Activated naive CD4-positive, alpha-beta T cell treated with anti-CD3 and anti-CD28 coated beads, Interleukin-2, amount 50 U/mL, for 72 hours (primary cell): ENCODE measurements around the gene ACLY. TPM values are rescaled to one million over a fixed set of nuclear protein-coding genes. Genes with fewer than 3 reads are reported as not detected.
"Not testable (repeated sequence)": the region's sequence is repeated elsewhere in the genome, so short reads cannot be mapped to it uniquely, and the experiment has no call there.

Source experiments
- ATAC-seq, 2 donors: fragments of 150-1000 bp; cut with Tn5 transposase; 2 replicates each; pipeline ENCODE4 v1.10.0; 2021; ENCODE audit warnings: mild to moderate bottlenecking in 2 of 2, moderate library complexity in 2 of 2
- DNase-seq, 2 donors: peaks; one replicate each; pipeline ENCODE4 v3.0.0; 2021 to 2022; ENCODE audit warnings: low spot score in 2 of 2
- H3K27ac Mint-ChIP-seq, 2 donors: one replicate each; pipeline ENCODE4 v1.8.0; 2022; ENCODE audit warnings: mild to moderate bottlenecking in 2 of 2, mixed read lengths in 2 of 2
- H3K36me3 Mint-ChIP-seq, 2 donors: one replicate each; pipeline ENCODE4 v1.8.0; 2022; ENCODE audit warnings: mixed read lengths in 2 of 2
- H3K9me3 Mint-ChIP-seq, 2 donors: one replicate each; pipeline ENCODE4 v1.8.0; 2022; ENCODE audit warnings: mixed read lengths in 2 of 2
- total RNA-seq, 2 donors: library from RNA; stranded (reverse); gene quantifications; one replicate each; pipeline ENCODE4 v1.2.3, GENCODE V29; 2022

The ACLY gene
- total RNA-seq, 2 donors from 2014 or later = 140 to 187 TPM

DNA sequence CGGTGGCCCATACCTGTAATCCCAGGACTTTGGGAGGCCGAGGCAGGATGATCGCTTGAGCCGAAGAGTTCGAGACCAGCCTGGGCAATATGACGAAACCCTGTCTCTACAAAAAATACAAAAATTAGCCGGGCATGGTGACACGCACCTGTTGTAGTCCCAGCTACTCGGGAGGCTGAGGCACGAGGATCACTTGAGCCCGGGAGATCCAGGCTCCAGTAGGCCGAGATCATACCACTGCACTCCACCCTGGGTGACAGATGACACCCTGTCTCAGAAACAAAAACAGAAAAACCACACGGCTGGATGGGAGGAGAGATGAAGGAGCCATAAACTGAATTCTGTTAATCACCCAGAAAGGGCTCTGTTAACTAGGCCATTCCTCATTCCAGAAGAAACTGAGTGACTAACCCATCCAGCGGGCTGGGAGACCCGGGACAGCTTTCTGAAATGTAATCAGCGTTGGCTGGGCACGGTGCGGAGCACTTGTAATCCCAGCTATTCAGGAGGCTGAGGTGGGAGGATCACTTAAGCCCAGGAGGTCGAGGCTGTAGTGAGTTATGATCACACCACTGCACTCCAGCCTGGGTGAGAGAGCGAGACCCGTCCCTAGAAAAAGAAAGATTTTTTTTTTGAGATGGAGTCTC, 82.1 kb downstream of the ACLY start:
- Mint-ChIP-seq H3K9me3 (no peaks in the 10 kb centered on the region), H3K36me3 (peaks cover 0 to 6% of the 10 kb centered on the region in 2 donors), H3K27ac (peak overlapping the region in 1 of 2 donors; percentile 52)
- DNase-seq = peak in 1 of 2 donors; percentile 20
- no peak for ATAC-seq

DNA sequence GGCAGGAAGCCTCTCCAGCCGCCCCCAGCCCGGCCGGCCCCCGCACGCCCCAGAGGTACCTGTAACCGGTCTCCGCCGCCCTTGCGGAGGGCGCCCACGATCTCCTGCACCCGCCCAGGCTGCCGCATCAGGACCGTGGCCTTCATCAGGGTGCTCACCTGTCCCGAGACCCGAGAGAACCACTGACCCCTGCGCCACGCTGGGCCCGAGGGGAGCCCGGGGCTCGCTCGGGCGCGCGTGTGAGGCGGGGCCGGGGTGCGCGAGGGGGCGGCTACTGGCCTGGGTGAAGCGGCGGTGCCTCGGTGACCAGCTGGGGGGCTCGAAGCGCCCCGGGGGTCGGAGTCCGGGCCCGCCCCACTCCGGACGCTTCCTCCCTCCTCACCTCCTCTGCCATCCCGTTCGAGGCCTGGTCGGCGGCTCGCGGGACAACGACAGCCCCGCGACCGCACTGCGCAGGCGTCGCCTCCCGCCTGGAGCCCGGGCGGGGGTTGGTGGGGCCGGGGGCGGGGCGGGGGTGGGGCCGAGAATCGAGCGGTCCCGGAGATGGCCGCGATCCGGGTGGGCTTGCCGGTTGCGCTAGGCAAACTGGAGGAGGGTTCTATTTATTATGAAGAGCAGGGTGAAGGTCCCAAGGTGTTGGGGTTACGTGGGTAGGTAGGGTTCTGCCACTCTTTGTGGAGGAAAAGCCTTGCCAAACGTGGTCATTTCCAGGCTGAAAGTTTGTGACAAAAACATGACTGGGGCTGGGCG, 82.8 kb downstream of the ACLY start, which contains the start of gene NT5C3B:
NT5C3B (minus strand) TSS at position 433 of the 750 bp plus-strand sequence; CDS start at position 394, 39 bp downstream.
- peak; percentile 86 to 93 for ATAC-seq

DNA sequence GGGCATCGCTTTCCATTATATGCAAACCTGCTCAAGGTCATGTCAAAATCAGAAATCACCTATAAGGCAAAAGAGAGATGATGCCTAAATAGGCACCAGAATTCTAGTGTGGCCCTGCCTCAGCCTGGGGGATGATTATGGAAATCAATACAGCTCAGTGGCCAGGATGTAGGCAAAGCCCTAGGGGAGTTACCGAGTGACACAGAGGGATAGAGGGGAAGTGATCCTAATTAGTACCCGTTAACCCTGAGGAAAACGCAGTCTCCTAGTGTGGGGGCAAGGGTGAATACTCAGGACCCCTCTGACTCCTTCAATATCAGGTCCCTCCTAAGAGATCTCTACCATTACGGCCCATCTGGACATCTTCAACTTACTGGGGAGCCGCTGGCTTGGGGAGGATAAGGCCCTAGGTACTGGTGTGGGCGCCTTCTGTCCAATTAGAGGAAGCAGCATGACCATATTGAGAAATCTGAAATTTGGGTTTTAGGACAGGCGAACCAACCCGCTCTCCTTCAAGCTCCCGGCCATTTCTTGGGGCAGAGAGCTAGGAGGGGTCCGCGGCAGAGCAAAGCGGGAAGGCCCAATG, 83.4 kb downstream of the ACLY start:
- H3K9me3 Mint-ChIP-seq = no peaks in the 10 kb centered on the region
- DNase-seq = no peak
- peak; percentile 36 to 53 for ATAC-seq
- H3K27ac Mint-ChIP-seq = peak overlapping the region; percentile 50 to 52
- peaks cover 0 to 6% of the 10 kb centered on the region in 2 donors for H3K36me3 Mint-ChIP-seq

More for the DNA sequence above, 82.8 kb downstream of the ACLY start, which contains the start of gene NT5C3B:
- peak within 1 kb of the TSS; percentile 50 to 52 for H3K27ac Mint-ChIP-seq
- H3K9me3 Mint-ChIP-seq = no peaks in the 10 kb centered on the region
- peak; percentile 64 to 80 for DNase-seq
- H3K36me3 Mint-ChIP-seq = peaks cover 0 to 6% of the 10 kb centered on the region in 2 donors

DNA sequence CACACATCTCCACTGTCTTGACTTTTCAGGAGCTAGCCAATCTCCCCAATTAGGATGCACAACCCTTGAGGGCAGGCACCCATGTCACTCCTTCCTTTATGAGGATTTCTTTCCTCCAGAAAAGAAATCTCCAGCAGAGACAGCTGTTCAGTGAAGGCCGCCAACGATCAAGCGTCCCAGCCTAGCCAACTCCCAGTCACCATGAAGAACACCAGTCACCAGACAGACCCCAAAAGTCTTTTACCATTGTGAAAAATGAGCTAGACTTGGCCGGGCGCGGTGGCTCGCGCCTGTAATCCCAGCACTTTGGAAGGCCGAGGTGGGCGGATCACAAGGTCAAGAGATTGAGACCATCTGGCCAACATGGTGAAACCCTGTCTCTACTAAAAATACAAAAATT, 88.8 kb downstream of the ACLY start:
- H3K36me3 Mint-ChIP-seq, ATAC-seq, H3K9me3 Mint-ChIP-seq: not testable (repeated sequence)
- peak overlapping the region in 1 of 2 donors; percentile 13 for H3K27ac Mint-ChIP-seq
- DNase-seq = peak in 1 of 2 donors; percentile 2

DNA sequence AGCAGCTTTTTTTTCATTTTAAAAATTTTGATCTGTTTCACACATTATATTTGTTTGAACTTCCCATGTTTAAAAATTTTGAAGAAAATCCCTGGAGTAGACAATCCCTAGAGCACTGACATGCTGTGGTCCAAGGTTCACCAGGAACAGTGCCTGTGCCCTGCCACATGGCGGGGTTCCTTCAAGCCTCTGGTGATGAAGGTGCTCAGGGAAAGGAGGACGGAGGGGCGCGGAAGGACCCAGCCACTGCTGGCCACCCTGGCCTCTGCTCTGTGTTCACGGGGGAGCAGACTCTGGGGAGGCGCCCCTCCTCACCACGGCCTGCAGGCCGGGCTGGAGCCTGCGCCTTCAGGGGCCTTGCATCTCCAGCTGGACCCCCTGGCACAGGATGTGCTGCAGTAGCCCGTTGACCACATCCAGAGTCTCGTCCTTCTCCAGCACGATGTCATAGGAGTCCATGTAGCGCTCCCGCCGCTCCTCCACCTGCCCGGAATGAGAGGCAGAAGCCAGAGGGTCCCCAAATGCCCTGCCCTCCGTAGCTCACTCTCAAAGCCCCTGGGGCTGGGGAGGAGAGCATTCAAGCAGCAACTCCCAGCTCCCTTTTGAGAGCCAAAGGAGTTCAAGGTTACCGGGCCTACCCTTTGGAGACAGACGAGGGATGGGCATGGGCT, 93.4 kb downstream of the ACLY start:
- Mint-ChIP-seq H3K27ac (no peak overlapping the region), H3K9me3 (no peaks in the 10 kb centered on the region), H3K36me3 (no peaks in the 10 kb centered on the region)
- ATAC-seq (no peak), DNase-seq (no peak)

- no peaks in the 10 kb centered on the region for H3K9me3 Mint-ChIP-seq
- ATAC-seq (no peak), DNase-seq (no peak)
- H3K27ac Mint-ChIP-seq = no peak overlapping the region
- no peaks in the 10 kb centered on the region for H3K36me3 Mint-ChIP-seq
These were observed 94.7 kb downstream of the ACLY start for GRCh38 chr17:41824086-41824485.

DNA sequence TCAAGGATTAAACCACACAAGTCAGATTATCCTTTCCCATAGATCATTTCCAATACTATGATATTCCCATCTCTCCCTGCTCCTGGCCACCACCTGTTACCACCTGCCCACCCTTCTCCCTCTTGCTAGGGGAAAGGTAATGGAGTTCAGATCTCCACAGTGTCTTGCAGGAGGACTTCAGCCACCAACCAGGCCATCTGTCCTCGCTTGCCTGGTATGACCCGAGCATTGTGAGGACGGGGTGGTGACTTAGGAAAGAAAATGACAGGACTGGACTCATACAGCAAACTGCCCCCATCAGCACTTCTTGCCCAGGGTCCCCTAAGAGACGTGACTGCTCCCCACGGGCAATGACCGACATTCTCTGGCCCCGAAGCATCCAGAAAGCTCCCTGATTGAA, 95.2 kb downstream of the ACLY start:
- no peak for ATAC-seq
- no peak for DNase-seq
- H3K9me3 Mint-ChIP-seq = no peaks in the 10 kb centered on the region
- H3K27ac Mint-ChIP-seq = peak overlapping the region in 1 of 2 donors; percentile 7
- H3K36me3 Mint-ChIP-seq = no peaks in the 10 kb centered on the region

DNA sequence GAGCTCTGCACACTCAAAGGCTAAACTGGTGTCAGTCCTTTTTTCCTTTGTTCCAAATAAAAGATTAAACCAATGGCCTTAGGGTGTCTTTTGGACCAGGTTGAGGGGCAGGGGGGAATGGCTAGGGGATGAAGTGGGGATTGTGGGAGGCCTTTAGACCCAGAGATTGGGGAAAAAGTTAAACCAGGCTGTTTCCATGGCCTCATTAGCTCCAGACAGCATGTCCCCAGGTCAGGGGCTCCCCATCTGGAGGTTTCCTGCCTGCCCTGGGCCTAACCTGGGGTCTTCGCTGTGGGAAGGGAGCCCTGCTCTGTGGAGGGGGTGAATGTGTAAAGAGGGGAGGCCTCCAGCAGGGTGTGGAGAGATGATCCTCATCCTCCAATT, 95.6 kb downstream of the ACLY start:
- DNase-seq (no peak), ATAC-seq (no peak)
- no peaks in the 10 kb centered on the region for H3K9me3 Mint-ChIP-seq
- H3K36me3 Mint-ChIP-seq = no peaks in the 10 kb centered on the region
- H3K27ac Mint-ChIP-seq = peak overlapping the region; percentile 7 to 16

DNA sequence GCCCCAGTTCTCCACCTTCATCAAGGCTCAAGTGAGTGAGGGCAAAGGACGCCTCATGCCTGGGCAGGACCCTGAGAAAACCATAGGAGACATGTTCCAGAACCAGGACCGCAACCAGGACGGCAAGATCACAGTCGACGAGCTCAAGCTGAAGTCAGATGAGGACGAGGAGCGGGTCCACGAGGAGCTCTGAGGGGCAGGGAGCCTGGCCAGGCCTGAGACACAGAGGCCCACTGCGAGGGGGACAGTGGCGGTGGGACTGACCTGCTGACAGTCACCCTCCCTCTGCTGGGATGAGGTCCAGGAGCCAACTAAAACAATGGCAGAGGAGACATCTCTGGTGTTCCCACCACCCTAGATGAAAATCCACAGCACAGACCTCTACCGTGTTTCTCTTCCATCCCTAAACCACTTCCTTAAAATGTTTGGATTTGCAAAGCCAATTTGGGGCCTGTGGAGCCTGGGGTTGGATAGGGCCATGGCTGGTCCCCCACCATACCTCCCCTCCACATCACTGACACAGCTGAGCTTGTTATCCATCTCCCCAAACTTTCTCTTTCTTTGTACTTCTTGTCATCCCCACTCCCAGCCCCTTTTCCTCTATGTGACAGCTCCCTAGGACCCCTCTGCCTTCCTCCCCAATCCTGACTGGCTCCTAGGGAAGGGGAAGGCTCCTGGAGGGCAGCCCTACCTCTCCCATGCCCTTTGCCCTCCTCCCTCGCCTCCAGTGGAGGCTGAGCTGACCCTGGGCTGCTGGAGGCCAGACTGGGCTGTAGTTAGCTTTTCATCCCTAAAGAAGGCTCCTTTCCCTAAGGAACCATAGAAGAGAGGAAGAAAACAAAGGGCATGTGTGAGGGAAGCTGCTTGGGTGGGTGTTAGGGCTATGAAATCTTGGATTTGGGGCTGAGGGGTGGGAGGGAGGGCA, 96.3 kb downstream of the ACLY start:
- H3K36me3 Mint-ChIP-seq = no peaks in the 10 kb centered on the region
- no peaks in the 10 kb centered on the region for H3K9me3 Mint-ChIP-seq
- peak overlapping the region; percentile 16 to 55 for H3K27ac Mint-ChIP-seq
- DNase-seq = no peak
- no peak for ATAC-seq

GRCh38 chr17:41821776-41822175, 97.0 kb downstream of the ACLY start:
- no peaks in the 10 kb centered on the region for H3K9me3 Mint-ChIP-seq
- H3K36me3 Mint-ChIP-seq = no peaks in the 10 kb centered on the region
- no peak for DNase-seq
- H3K27ac Mint-ChIP-seq = no peak overlapping the region
- no peak for ATAC-seq

- peak overlapping the region in 1 of 2 donors; percentile 14 for H3K27ac Mint-ChIP-seq
- H3K9me3 Mint-ChIP-seq = no peaks in the 10 kb centered on the region
- H3K36me3 Mint-ChIP-seq = no peaks in the 10 kb centered on the region
- ATAC-seq (no peak), DNase-seq (no peak)
These were observed 100.7 kb downstream of the ACLY start for GRCh38 chr17:41818024-41818423.

Other genes starting within 250 kb of the ACLY start
- 1,000 to 10,000 TPM in 1 of 2 donors, 100 to 1,000 TPM in 1; 899 to 1,106 TPM for gene EIF1, start 230.1 kb downstream of the ACLY start, total RNA-seq
- gene GAST, start 206.6 kb downstream of the ACLY start, total RNA-seq = not detected
- not detected for gene HAP1, start 184.3 kb downstream of the ACLY start, total RNA-seq
- gene JUP, start 132.2 kb downstream of the ACLY start, total RNA-seq = under 1 TPM; 0.39 to 0.72 TPM
- gene P3H4, start 107.0 kb downstream of the ACLY start, total RNA-seq = 1 to 10 TPM; 1.1 to 1.8 TPM
- under 1 TPM in 1 of 2 donors, not detected in 1; 0.47 TPM for gene FKBP10, start 105.9 kb downstream of the ACLY start, total RNA-seq
- 10 to 100 TPM; 52.4 to 62.1 TPM for gene NT5C3B, start 82.7 kb downstream of the ACLY start, total RNA-seq
- under 1 TPM; 0.12 to 0.14 TPM for gene KLHL10, start 81.1 kb downstream of the ACLY start, total RNA-seq
- 10 to 100 TPM; 14.1 to 29.3 TPM for gene KLHL11, start 53.5 kb downstream of the ACLY start, total RNA-seq
- gene ODAD4, start 11.7 kb upstream of the ACLY start, total RNA-seq = 1 to 10 TPM; 1.2 to 2.0 TPM
- gene CNP, start 47.8 kb upstream of the ACLY start, total RNA-seq = 10 to 100 TPM; 63.1 to 85.3 TPM
- 100 to 1,000 TPM; 109 to 122 TPM for gene DNAJC7, start 98.5 kb upstream of the ACLY start, total RNA-seq
- 10 to 100 TPM; 16.7 to 17.5 TPM for gene NKIRAS2, start 101.1 kb upstream of the ACLY start, total RNA-seq
- gene C17orf113, start 131.7 kb upstream of the ACLY start, total RNA-seq = under 1 TPM; 0.16 to 0.37 TPM
- gene ZNF385C, start 179.5 kb upstream of the ACLY start, total RNA-seq = under 1 TPM in 1 of 2 donors, not detected in 1; 0.82 TPM
- gene DHX58, start 193.8 kb upstream of the ACLY start, total RNA-seq = 10 to 100 TPM; 39.6 to 40.2 TPM
- gene KAT2A, start 202.4 kb upstream of the ACLY start, total RNA-seq = 10 to 100 TPM; 47.4 to 69.6 TPM
- under 1 TPM in 1 of 2 donors, not detected in 1; 0.23 TPM for gene HSPB9, start 203.9 kb upstream of the ACLY start, total RNA-seq
- 10 to 100 TPM; 44.5 to 45.7 TPM for gene RAB5C, start 236.0 kb upstream of the ACLY start, total RNA-seq